ENCODE results near the gene ATP4A.

The ATP4A gene

GRCh38 chr19:35592226-35592625 lies 28.8 kb upstream of the ATP4A start:
- Histone ChIP-seq H3K4me3 (ENCODE audit: low read length) (no peak overlapping the region), H3K36me3 (ENCODE audit: control insufficient read depth, insufficient read depth, low read length) (no peaks in the 10 kb centered on the region), H3K4me1 (ENCODE audit: control insufficient read depth, insufficient read depth, low read length) (no peaks in the 10 kb centered on the region), H3K27ac (ENCODE audit: low read depth, low read length) (no peak overlapping the region), H3K27me3 (ENCODE audit: control insufficient read depth, insufficient read depth, low read length) (no peaks in the 10 kb centered on the region), H3K9ac (ENCODE audit: low read length) (no peak overlapping the region)

- Histone ChIP-seq H3K4me1 (ENCODE audit: control insufficient read depth, insufficient read depth, low read length) (no peaks in the 10 kb centered on the region), H3K27ac (ENCODE audit: low read depth, low read length) (no peak overlapping the region), H3K4me3 (ENCODE audit: low read length) (no peak overlapping the region), H3K36me3 (ENCODE audit: control insufficient read depth, insufficient read depth, low read length) (no peaks in the 10 kb centered on the region), H3K9ac (ENCODE audit: low read length) (no peak overlapping the region), H3K27me3 (ENCODE audit: control insufficient read depth, insufficient read depth, low read length) (no peaks in the 10 kb centered on the region)
Measured at GRCh38 chr19:35590875-35591274, 27.4 kb upstream of the ATP4A start.

GRCh38 chr19:35587321-35587720 lies 23.9 kb upstream of the ATP4A start:
- Histone ChIP-seq H3K9ac (ENCODE audit: low read length) (no peak overlapping the region), H3K27ac (ENCODE audit: low read depth, low read length) (no peak overlapping the region), H3K4me3 (ENCODE audit: low read length) (no peak overlapping the region), H3K36me3 (ENCODE audit: control insufficient read depth, insufficient read depth, low read length) (no peaks in the 10 kb centered on the region), H3K4me1 (ENCODE audit: control insufficient read depth, insufficient read depth, low read length) (no peaks in the 10 kb centered on the region), H3K27me3 (ENCODE audit: control insufficient read depth, insufficient read depth, low read length) (no peaks in the 10 kb centered on the region)

GRCh38 chr19:35585848-35586247 lies 22.4 kb upstream of the ATP4A start, which contains the start of gene PMIS2:
Gene PMIS2 (plus strand): TSS chr19:35586173. CDS start chr19:35586260, 87 bp downstream.
- no peak within 1 kb of the TSS for H3K4me3 ChIP-seq (ENCODE audit: low read length)
- no peak within 1 kb of the TSS for H3K27ac ChIP-seq (ENCODE audit: low read depth, low read length)
- no peaks in the 10 kb centered on the region for H3K36me3 ChIP-seq (ENCODE audit: control insufficient read depth, insufficient read depth, low read length)
- no peak within 1 kb of the TSS for H3K9ac ChIP-seq (ENCODE audit: low read length)
- no peaks in the 10 kb centered on the region for H3K4me1 ChIP-seq (ENCODE audit: control insufficient read depth, insufficient read depth, low read length)
- H3K27me3 ChIP-seq (ENCODE audit: control insufficient read depth, insufficient read depth, low read length) = no peaks in the 10 kb centered on the region

GRCh38 chr19:35582760-35583159 lies 19.3 kb upstream of the ATP4A start:
- Histone ChIP-seq H3K27me3 (ENCODE audit: control insufficient read depth, insufficient read depth, low read length) (no peaks in the 10 kb centered on the region), H3K27ac (ENCODE audit: low read depth, low read length) (no peak overlapping the region), H3K9ac (ENCODE audit: low read length) (no peak overlapping the region), H3K4me3 (ENCODE audit: low read length) (no peak overlapping the region), H3K36me3 (ENCODE audit: control insufficient read depth, insufficient read depth, low read length) (no peaks in the 10 kb centered on the region), H3K4me1 (ENCODE audit: control insufficient read depth, insufficient read depth, low read length) (no peaks in the 10 kb centered on the region)

- no peak overlapping the region for H3K4me3 ChIP-seq (ENCODE audit: low read length)
- H3K9ac ChIP-seq (ENCODE audit: low read length) = no peak overlapping the region
- no peaks in the 10 kb centered on the region for H3K36me3 ChIP-seq (ENCODE audit: control insufficient read depth, insufficient read depth, low read length)
- H3K4me1 ChIP-seq (ENCODE audit: control insufficient read depth, insufficient read depth, low read length) = no peaks in the 10 kb centered on the region
- no peaks in the 10 kb centered on the region for H3K27me3 ChIP-seq (ENCODE audit: control insufficient read depth, insufficient read depth, low read length)
- no peak overlapping the region for H3K27ac ChIP-seq (ENCODE audit: low read depth, low read length)
Measured at GRCh38 chr19:35578707-35579106, 15.2 kb upstream of the ATP4A start.

- Histone ChIP-seq H3K27ac (ENCODE audit: low read depth, low read length) (no peak overlapping the region), H3K4me1 (ENCODE audit: control insufficient read depth, insufficient read depth, low read length) (no peaks in the 10 kb centered on the region), H3K4me3 (ENCODE audit: low read length) (no peak overlapping the region), H3K27me3 (ENCODE audit: control insufficient read depth, insufficient read depth, low read length) (no peaks in the 10 kb centered on the region), H3K36me3 (ENCODE audit: control insufficient read depth, insufficient read depth, low read length) (no peaks in the 10 kb centered on the region), H3K9ac (ENCODE audit: low read length) (no peak overlapping the region)
Measured at GRCh38 chr19:35577918-35578317, 14.5 kb upstream of the ATP4A start.

- H3K4me3 ChIP-seq (ENCODE audit: low read length) = no peak overlapping the region
- H3K27me3 ChIP-seq (ENCODE audit: control insufficient read depth, insufficient read depth, low read length) = peaks cover 2% of the 10 kb centered on the region
- no peaks in the 10 kb centered on the region for H3K36me3 ChIP-seq (ENCODE audit: control insufficient read depth, insufficient read depth, low read length)
- H3K27ac ChIP-seq (ENCODE audit: low read depth, low read length) = no peak overlapping the region
- H3K4me1 ChIP-seq (ENCODE audit: control insufficient read depth, insufficient read depth, low read length) = no peaks in the 10 kb centered on the region
- no peak overlapping the region for H3K9ac ChIP-seq (ENCODE audit: low read length)
Measured at GRCh38 chr19:35571406-35571965, 8.0 kb upstream of the ATP4A start.

- Histone ChIP-seq H3K9ac (ENCODE audit: low read length) (no peak overlapping the region), H3K4me3 (ENCODE audit: low read length) (no peak overlapping the region), H3K36me3 (ENCODE audit: control insufficient read depth, insufficient read depth, low read length) (no peaks in the 10 kb centered on the region), H3K27ac (ENCODE audit: low read depth, low read length) (no peak overlapping the region), H3K4me1 (ENCODE audit: control insufficient read depth, insufficient read depth, low read length) (no peaks in the 10 kb centered on the region), H3K27me3 (ENCODE audit: control insufficient read depth, insufficient read depth, low read length) (peaks cover 5% of the 10 kb centered on the region)
Measured at GRCh38 chr19:35569281-35569781, 5.9 kb upstream of the ATP4A start.

- Histone ChIP-seq H3K27me3 (ENCODE audit: control insufficient read depth, insufficient read depth, low read length) (peaks cover 5% of the 10 kb centered on the region), H3K4me3 (ENCODE audit: low read length) (no peak overlapping the region), H3K36me3 (ENCODE audit: control insufficient read depth, insufficient read depth, low read length) (no peaks in the 10 kb centered on the region), H3K27ac (ENCODE audit: low read depth, low read length) (no peak overlapping the region), H3K9ac (ENCODE audit: low read length) (no peak overlapping the region), H3K4me1 (ENCODE audit: control insufficient read depth, insufficient read depth, low read length) (no peaks in the 10 kb centered on the region)
Measured at GRCh38 chr19:35566738-35567137, 3.3 kb upstream of the ATP4A start.

GRCh38 chr19:35565016-35565856 lies 1.8 kb upstream of the ATP4A start:
- H3K4me1 ChIP-seq (ENCODE audit: control insufficient read depth, insufficient read depth, low read length) = no peaks in the 10 kb centered on the region
- H3K27me3 ChIP-seq (ENCODE audit: control insufficient read depth, insufficient read depth, low read length) = peaks cover 10% of the 10 kb centered on the region
- H3K27ac ChIP-seq (ENCODE audit: low read depth, low read length) = no peak overlapping the region
- no peak overlapping the region for H3K4me3 ChIP-seq (ENCODE audit: low read length)
- H3K36me3 ChIP-seq (ENCODE audit: control insufficient read depth, insufficient read depth, low read length) = no peaks in the 10 kb centered on the region
- no peak overlapping the region for H3K9ac ChIP-seq (ENCODE audit: low read length)

GRCh38 chr19:35562776-35563175 lies 682 bp downstream of the ATP4A start:
- H3K36me3 ChIP-seq (ENCODE audit: control insufficient read depth, insufficient read depth, low read length) = no peaks in the 10 kb centered on the region
- H3K27ac ChIP-seq (ENCODE audit: low read depth, low read length) = no peak overlapping the region
- no peaks in the 10 kb centered on the region for H3K4me1 ChIP-seq (ENCODE audit: control insufficient read depth, insufficient read depth, low read length)
- no peak overlapping the region for H3K9ac ChIP-seq (ENCODE audit: low read length)
- no peak overlapping the region for H3K4me3 ChIP-seq (ENCODE audit: low read length)
- peaks cover 18% of the 10 kb centered on the region for H3K27me3 ChIP-seq (ENCODE audit: control insufficient read depth, insufficient read depth, low read length)

GRCh38 chr19:35562336-35562735 lies 1.1 kb downstream of the ATP4A start:
- no peak overlapping the region for H3K27ac ChIP-seq (ENCODE audit: low read depth, low read length)
- H3K4me1 ChIP-seq (ENCODE audit: control insufficient read depth, insufficient read depth, low read length) = no peaks in the 10 kb centered on the region
- H3K4me3 ChIP-seq (ENCODE audit: low read length) = no peak overlapping the region
- H3K36me3 ChIP-seq (ENCODE audit: control insufficient read depth, insufficient read depth, low read length) = no peaks in the 10 kb centered on the region
- H3K27me3 ChIP-seq (ENCODE audit: control insufficient read depth, insufficient read depth, low read length) = peaks cover 18% of the 10 kb centered on the region
- H3K9ac ChIP-seq (ENCODE audit: low read length) = no peak overlapping the region

Measured in rectal smooth muscle tissue (tissue), 1 donor.